Measurements from ENCODE around the gene TBC1D22A.
A peak's percentile ranks its signal among the peaks of the same experiment; 100 is the strongest.

Gene TBC1D22A

GRCh38 chr22:47187176-47187957 lies 424.9 kb downstream of the TBC1D22A start:
- DNase-seq, result no peak

DNA sequence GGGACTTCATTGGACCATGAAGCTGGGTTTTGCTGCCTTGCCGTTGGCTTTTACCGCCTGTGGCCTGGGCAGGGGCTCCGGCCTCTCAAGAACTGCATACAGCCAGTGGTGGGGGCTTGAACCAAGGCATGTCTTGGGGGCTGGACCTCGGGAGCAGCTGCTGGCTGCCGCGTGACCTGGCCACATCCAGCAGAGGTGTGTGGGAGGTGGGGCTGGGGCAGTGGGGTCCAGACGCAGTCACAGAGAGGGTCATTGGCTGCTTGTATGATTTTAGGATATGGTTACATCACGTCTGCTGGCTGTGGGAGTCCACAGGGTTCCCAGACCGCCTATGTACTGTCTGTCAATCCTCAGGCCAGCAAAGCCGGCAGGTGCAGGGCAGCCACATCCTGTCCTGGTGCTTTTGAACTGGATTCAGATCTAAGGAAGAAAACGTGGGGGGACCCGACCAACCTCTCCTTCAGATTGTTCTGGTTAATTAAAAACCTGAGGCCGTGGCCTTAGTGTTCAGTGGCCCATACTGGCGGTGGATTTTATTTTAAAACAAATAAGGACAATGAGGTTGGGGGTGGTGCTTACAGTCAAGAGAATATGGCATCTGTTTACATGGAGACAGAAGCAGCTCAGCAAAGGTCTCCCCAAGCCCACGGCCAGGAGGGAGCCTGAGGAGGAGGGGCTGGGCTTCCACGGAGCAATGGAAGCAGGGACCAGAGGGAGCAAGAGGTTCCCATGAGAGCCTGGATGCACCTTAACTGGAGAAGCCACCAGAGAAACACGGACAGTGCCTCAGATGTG lies 426.0 kb downstream of the TBC1D22A start:
- no peak for DNase-seq

GRCh38 chr22:47189056-47189916 lies 426.8 kb downstream of the TBC1D22A start:
- DNase-seq, result peak; percentile 8

DNA sequence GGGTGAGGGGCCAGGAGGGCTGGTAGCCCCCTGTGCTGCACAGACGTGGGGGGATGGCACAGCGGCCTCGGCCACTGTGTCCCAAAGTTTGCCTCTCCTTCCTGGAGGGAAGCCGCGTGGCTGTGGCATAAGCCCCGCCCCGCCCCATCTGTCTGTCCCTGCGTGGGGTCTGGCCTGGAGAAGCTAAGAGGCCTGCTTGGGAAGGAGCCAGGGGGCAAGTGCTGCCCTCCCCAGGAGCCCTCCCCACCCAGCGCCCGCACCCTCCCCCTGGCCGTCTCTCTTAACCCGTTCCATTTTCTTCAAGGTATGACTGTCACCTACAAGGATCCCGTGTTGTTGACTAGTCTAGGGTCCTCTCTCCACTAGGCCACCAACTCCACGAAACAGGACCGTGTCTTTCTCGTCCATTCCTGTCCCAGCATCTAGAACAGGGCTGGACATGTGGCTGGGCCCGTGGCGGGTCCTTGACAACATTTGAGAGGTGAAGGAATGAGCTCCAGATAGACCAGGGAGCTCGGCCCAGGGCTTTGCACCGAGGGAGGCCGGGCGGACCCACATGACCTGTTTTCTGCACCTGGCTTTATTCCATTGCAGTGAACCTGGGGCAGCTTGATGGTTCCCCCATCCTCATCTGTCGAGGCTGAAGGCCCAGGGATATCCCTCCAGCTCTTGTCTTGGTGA lies 428.0 kb downstream of the TBC1D22A start:
- peak; percentile 5 for DNase-seq

GRCh38 chr22:47190957-47191670 lies 428.7 kb downstream of the TBC1D22A start:
- DNase-seq, result no peak

GRCh38 chr22:47191671-47192650 lies 429.5 kb downstream of the TBC1D22A start:
- peak; percentile 2 for DNase-seq

GRCh38 chr22:47192651-47193437 lies 430.4 kb downstream of the TBC1D22A start:
- peak; percentile 15 for DNase-seq

DNA sequence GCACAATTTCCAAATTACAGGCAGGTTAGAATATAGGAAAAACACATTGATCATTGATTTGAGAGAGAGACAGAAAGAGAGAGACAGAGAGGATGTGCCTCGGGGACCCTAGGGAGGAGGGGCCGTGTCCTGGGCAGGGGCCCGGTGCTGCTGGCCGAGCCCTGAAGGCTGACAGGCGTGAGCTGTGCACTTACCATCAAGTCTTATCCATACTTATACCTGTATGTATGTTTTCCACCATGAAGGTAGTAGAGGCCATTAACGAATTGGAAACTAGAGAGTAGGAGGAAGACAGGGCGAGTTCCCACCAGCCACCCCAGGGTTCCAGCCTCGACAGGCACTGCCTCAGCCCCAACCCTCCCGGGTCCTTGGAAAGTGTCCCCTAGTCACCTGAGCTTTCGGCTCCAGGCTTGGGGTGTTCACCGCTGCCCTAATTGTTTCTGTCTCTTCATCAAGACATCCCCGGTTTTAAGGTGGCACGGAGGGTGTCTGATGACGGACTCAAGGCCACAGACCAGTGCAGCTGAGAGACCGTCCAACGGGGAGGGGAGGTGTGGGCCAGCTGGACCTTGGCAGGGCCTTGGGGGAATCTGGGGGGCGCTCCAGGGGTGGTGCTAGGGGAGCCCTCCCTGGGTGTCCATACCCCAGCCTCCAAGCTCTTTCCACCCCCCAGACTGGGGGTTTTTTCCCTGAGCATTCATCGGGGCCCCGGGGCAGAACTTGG lies 431.3 kb downstream of the TBC1D22A start:
- DNase-seq, result peak; percentile 8

DNA sequence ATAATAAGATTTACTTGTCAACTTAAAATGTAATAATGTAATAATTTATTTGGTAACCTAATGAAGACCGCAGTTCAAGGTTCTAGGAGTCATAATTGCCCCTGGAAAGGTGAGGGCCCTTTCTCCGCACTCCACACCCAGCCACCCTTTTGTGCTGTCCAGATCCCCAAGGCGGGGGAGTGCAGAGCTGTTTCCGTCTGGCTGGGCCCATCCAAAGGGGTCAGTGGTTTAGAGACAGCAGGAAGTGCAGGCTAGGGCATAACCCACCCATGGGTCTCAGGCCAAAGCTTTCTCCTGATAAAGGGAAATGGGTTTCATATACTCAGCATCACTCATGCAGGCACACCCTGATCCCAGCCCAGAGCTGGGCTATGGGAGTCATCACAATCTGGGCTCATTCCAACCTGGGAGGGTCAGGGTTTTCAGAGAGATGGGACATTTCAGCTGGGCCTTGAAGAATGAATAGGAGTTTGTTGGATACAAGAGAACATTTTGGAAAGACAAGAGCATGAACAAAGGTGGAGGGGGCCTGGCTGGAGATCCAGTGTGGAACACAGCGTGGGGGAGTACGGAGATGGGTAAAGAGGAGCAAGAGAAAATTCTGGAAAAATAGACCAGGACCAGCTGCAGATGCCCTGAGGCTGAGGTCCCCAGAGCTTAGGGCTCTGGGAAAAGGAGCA lies 432.2 kb downstream of the TBC1D22A start:
- DNase-seq, result no peak

GRCh38 chr22:47195156-47195483 lies 432.7 kb downstream of the TBC1D22A start:
- DNase-seq, result peak; percentile 9

DNA sequence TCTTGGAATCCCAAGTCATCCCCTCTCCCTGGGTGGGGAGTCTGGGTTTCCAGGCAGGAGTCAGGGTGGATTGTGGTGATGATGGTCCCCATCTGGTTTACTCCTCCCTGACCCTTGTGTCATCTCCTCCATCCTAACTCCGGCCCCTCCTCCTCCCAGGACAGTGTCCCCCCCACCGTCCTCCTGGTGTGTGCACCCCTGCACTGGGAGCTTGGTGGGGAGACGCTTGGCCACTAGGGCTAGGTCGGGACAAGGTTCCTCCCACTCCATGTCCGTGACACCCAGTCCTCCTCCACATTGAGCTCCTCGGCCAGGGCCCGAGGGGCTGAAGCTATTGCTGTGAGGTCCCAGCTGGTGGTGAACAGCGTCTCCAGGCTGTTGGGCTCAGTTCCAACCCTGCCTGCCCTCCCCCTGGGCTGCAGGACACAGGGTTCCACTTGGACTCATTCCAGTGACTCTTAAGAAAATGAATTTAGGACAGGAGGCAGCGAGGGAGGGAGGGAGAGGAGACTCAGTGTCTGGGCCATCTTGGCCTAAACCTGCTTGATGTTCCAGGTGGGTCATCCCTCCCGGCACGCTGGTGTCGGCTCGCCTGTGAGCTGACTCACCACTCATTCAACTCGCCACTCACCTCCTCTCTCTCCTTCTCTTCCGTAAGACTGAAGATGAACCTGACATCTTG lies 433.2 kb downstream of the TBC1D22A start:
- DNase-seq, result peak; percentile 2

- DNase-seq, result peak; percentile 10
Observed at GRCh38 chr22:47196166-47196849, 433.9 kb downstream of the TBC1D22A start.

DNA sequence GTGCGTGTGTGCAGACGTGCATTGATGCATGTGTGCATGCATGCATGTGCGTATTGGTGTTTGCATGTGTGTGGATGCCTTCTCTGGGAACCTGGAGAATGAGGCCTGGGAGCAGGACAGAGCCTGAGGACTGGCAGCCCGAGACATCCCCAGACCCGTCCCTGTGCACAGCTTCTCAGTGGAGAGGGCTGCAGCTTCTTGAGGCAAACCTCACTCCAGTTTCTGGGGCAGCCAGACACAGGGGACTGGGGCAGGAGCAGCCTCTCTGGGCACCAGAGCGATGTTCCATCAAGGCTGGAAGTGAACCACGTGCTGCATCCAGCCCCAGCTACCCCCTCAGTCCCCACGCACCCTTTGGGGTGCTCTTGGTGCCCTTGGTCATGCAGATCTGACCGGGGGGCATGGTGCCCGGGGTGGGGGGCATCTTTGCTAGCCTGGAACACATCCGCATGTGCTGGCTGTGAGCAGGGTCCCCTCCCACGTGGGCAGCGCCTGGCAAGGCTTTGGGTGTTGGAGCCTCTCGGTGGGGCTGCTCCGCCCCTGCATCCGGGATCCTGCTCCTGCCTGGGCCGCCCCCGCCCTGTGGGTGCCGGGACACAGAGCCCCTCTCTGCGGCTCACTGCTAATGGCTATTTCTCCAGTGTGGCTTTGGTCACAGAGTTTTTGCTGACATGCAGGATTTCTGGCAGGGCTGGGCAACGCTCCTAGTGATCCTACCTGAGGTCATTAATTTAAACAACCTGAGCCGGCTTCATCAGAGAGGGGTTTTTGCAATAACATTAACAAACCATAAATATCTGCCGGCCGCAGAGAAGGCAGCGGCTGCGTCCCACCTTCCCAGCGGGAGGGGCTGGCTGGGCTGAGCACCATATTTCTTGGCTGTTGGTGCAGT lies 434.7 kb downstream of the TBC1D22A start:
- DNase-seq, result peak; percentile 9

DNA sequence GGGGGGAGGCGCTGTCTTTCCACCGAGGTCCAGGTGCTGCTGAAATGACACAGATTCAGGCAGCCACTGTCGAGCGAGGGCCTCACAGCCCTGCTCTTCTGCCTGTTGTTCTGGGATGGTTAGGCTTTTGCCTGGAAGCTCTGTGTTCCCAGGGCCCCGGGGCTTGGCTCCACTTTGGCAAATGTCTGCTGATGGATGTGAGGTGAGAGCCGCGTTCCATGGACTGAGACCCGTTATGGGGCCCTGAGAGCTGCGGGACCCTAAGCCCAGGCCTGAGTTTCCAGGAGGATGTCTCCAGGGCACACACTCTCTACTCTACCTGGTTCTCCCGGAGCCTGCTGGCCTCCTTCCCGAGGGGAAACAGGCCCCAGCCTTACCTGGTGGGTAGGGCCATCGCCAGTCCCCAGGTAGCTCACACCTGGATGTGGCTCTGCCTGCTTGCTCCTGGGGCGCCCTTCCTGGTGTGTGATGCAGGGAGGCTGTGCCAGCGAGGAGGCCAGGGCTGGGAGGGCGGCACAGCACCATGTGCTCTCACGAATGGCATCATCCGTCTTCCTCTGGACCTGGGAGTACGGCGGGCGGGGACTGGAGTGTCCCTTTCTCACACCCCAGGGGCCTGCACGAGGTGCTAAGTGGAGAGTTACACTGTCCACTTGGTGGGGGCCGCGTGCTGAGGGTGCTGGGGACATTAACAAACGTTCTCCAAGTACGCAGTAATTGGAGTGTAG lies 435.5 kb downstream of the TBC1D22A start:
- no peak for DNase-seq

- no peak for DNase-seq
Observed at GRCh38 chr22:47198801-47199251, 436.4 kb downstream of the TBC1D22A start.
